Measurements from ENCODE around the gene KIF16B. TPM values are rescaled to one million over a fixed set of nuclear protein-coding genes. Genes with fewer than 3 reads are reported as not detected.

The KIF16B gene
- total and polyA plus RNA-seq, 2 of the 8 experiments (the other 6 are each of a cell fraction or from before 2014, with no cell fraction given), result 3.0 to 9.2 TPM

- TF ChIP-seq ATF3 (IDR thresholded peaks at IDR 0.05; ENCODE audit: insufficient read depth, low read depth, low read length), result no peak
- no peak for TF ChIP-seq SIX5 (IDR thresholded peaks at IDR 0.05; ENCODE audit: low read depth, low read length)
- no peak for TF ChIP-seq POU5F1 (IDR thresholded peaks at IDR 0.05; ENCODE audit: low read depth, low read length)
- TF ChIP-seq MAFK (IDR thresholded peaks at IDR 0.05; ENCODE audit: low read depth, low read length), result no peak
- no peak for TF ChIP-seq NRF1 (IDR thresholded peaks at IDR 0.05; ENCODE audit: low read depth, low read length)
- TF ChIP-seq POLR2AphosphoS5 (IDR thresholded peaks at IDR 0.05; ENCODE audit: low read depth, low read length), result no peak
Measured at GRCh38 chr20:16292226-16292880, 280.9 kb downstream of the KIF16B start (continued).

All from H1 (cell line).